ENCODE measurements around the gene KRTAP12-2. TPM values are rescaled to one million over a fixed set of nuclear protein-coding genes. Genes with fewer than 3 reads are reported as not detected.

The KRTAP12-2 gene
- total and polyA plus RNA-seq, 3 donors from 2014 or later, result 0.79 TPM; not detected in 2

- intact Hi-C loops (cut with DNase I; ENCODE audit: low total_unique reads), result no loop called here
- no peaks in the 10 kb centered on the region for H3K9me3 ChIP-seq
- no peaks in the 10 kb centered on the region for H3K36me3 ChIP-seq (ENCODE audit: low read depth, missing control alignments)
- TF ChIP-seq POLR2A (IDR thresholded peaks at IDR 0.05) (no peak), CTCF (IDR thresholded peaks at IDR 0.05) (no peak)
- no peak overlapping the region for H3K4me3 ChIP-seq
- no peak overlapping the region for H3K27ac ChIP-seq
- no peak for DNase-seq
- 75 to 87% methylated on average over 15 of the region's 15 CpGs for WGBS, 2 donors
- H3K4me1 ChIP-seq, result no peaks in the 10 kb centered on the region
- H3K27me3 ChIP-seq, result no peaks in the 10 kb centered on the region
Measured at GRCh38 chr21:44682580-44683151, 15.9 kb upstream of the KRTAP12-2 start.

GRCh38 chr21:44681861-44682579 is 15.3 kb upstream of the KRTAP12-2 start, which contains the start of gene KRTAP12-1:
TSS of gene KRTAP12-1 (minus strand) at chr21:44682163. CDS start at chr21:44682123, 40 bp downstream.
- Histone ChIP-seq H3K27ac (no peak within 1 kb of the TSS), H3K9me3 (no peaks in the 10 kb centered on the region), H3K36me3 (ENCODE audit: low read depth, missing control alignments) (no peaks in the 10 kb centered on the region), H3K4me3 (no peak within 1 kb of the TSS), H3K27me3 (no peaks in the 10 kb centered on the region), H3K4me1 (no peaks in the 10 kb centered on the region)
- intact Hi-C loops (cut with DNase I; ENCODE audit: low total_unique reads), result no loop called here
- WGBS, 2 donors, result 71 to 80% methylated on average over 15 to 23 of the region's 23 CpGs
- TF ChIP-seq CTCF (IDR thresholded peaks at IDR 0.05) (no peak), POLR2A (IDR thresholded peaks at IDR 0.05) (no peak)
- DNase-seq, result no peak

DNA sequence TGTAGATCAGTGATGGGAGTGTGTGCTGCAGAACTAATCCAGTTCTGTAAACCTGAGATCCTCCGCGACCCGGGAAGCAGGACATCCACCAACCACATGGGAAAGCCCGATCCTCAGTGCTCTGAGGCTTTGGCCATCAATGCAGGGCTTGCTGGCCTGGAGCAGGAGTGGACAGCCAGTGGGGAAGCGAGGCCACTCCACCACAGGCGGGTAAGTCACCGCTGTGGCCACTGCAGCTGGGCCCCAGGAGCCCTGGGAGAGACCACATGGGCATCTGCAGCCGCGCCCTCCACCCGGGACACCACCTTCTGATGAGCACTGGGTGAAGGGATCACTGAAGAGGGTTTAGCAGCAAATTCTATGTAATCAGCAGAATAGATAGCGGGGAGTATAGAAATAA is 14.4 kb upstream of the KRTAP12-2 start:
- no peaks in the 10 kb centered on the region for H3K4me1 ChIP-seq
- 62 to 77% methylated on average over 10 to 11 of the region's 11 CpGs for WGBS, 2 donors
- TF ChIP-seq CTCF (IDR thresholded peaks at IDR 0.05) (no peak), POLR2A (IDR thresholded peaks at IDR 0.05) (no peak)
- H3K9me3 ChIP-seq, result no peaks in the 10 kb centered on the region
- no peak for DNase-seq
- intact Hi-C loops (cut with DNase I; ENCODE audit: low total_unique reads), result no loop called here
- H3K4me3 ChIP-seq, result no peak overlapping the region
- no peak overlapping the region for H3K27ac ChIP-seq
- H3K36me3 ChIP-seq (ENCODE audit: low read depth, missing control alignments), result no peaks in the 10 kb centered on the region
- H3K27me3 ChIP-seq, result no peaks in the 10 kb centered on the region

- no peak for DNase-seq
- WGBS, 2 donors, result 90 to 92% methylated on average over 13 of the region's 13 CpGs
- intact Hi-C loops (cut with DNase I; ENCODE audit: low total_unique reads), result no loop called here
- Histone ChIP-seq H3K4me3 (no peak overlapping the region), H3K4me1 (no peaks in the 10 kb centered on the region), H3K36me3 (ENCODE audit: low read depth, missing control alignments) (no peaks in the 10 kb centered on the region), H3K27me3 (no peaks in the 10 kb centered on the region), H3K27ac (no peak overlapping the region), H3K9me3 (no peaks in the 10 kb centered on the region)
- TF ChIP-seq POLR2A (IDR thresholded peaks at IDR 0.05) (no peak), CTCF (IDR thresholded peaks at IDR 0.05) (no peak)
Measured at GRCh38 chr21:44677881-44678280, 11.2 kb upstream of the KRTAP12-2 start.
